Activated T-helper 2 cell treated with anti-CD3 and anti-CD28 coated beads, Interferon-gamma antibody, Interleukin-2, Interleukin-4, amounts not matched to agents 10 μg/mL and 5 μg/mL and 100 μg/mL, durations not matched to agents 14 hours and 24 hours and 36 hours (primary cell): ENCODE measurements around the gene PTPN12. TPM values are rescaled to one million over a fixed set of nuclear protein-coding genes. Genes with fewer than 3 reads are reported as not detected.
"Not testable (repeated sequence)": the region's sequence is repeated elsewhere in the genome, so short reads cannot be mapped to it uniquely, and the experiment has no call there.

Experiments used
- DNase-seq: peaks from one replicate; pipeline ENCODE4 v3.0.0; 2021; ENCODE audit warnings: low spot score
- H3K27ac Mint-ChIP-seq: one replicate; pipeline ENCODE4 v1.8.0; 2021; ENCODE audit warnings: mixed read lengths
- H3K27me3 Mint-ChIP-seq: one replicate; pipeline ENCODE4 v1.8.0; 2021; ENCODE audit warnings: low read depth, mixed read lengths
- H3K36me3 Mint-ChIP-seq: one replicate; pipeline ENCODE4 v1.8.0; 2021; ENCODE audit warnings: low read depth, mixed read lengths
- H3K4me1 Mint-ChIP-seq: one replicate; pipeline ENCODE4 v1.8.0; 2021; ENCODE audit warnings: low read depth, mixed read lengths
- H3K4me3 Mint-ChIP-seq: one replicate; pipeline ENCODE4 v1.8.0; 2021; ENCODE audit warnings: low read depth, mild to moderate bottlenecking, moderate library complexity, mixed read lengths
- H3K9me3 Mint-ChIP-seq: one replicate; pipeline ENCODE4 v1.8.0; 2021; ENCODE audit warnings: mixed read lengths
- intact Hi-C: fragments of 100-400 bp; cut with micrococcal nuclease; formaldehyde crosslinking; loops from one replicate; pipeline ENCODE4 v1.15.1; 2023
- total RNA-seq: library from RNA; stranded (reverse); gene quantifications from 2 replicates; pipeline ENCODE4 v1.2.3, GENCODE V29; 2022

PTPN12 gene
- total RNA-seq, 1 donor from 2014 or later, result 10.6 TPM

GRCh38 chr7:77528368-77528767 lies 8.7 kb upstream of the PTPN12 start:
- Mint-ChIP-seq H3K9me3 (no peaks in the 10 kb centered on the region), H3K4me1 (peaks cover 4% of the 10 kb centered on the region), H3K27ac (no peak overlapping the region), H3K4me3 (no peak overlapping the region), H3K27me3 (peaks cover 24% of the 10 kb centered on the region), H3K36me3 (no peaks in the 10 kb centered on the region)
- no peak for DNase-seq
- intact Hi-C loops, result no loop called here

GRCh38 chr7:77529279-77529678 lies 7.8 kb upstream of the PTPN12 start:
- H3K9me3 Mint-ChIP-seq, result no peaks in the 10 kb centered on the region
- intact Hi-C loops, result no loop called here
- DNase-seq, result no peak
- peaks cover 4% of the 10 kb centered on the region for H3K4me1 Mint-ChIP-seq
- peaks cover 19% of the 10 kb centered on the region for H3K27me3 Mint-ChIP-seq
- no peak overlapping the region for H3K4me3 Mint-ChIP-seq
- no peak overlapping the region for H3K27ac Mint-ChIP-seq
- H3K36me3 Mint-ChIP-seq, result no peaks in the 10 kb centered on the region

GRCh38 chr7:77531038-77531437 lies 6.1 kb upstream of the PTPN12 start:
- Mint-ChIP-seq H3K27me3 (peaks cover 13% of the 10 kb centered on the region), H3K4me1 (peaks cover 4% of the 10 kb centered on the region), H3K4me3 (no peak overlapping the region), H3K36me3 (no peaks in the 10 kb centered on the region), H3K27ac (no peak overlapping the region), H3K9me3 (no peaks in the 10 kb centered on the region)
- DNase-seq, result no peak
- intact Hi-C loops, result no loop called here

- H3K36me3 Mint-ChIP-seq, result no peaks in the 10 kb centered on the region
- H3K27ac Mint-ChIP-seq, result no peak overlapping the region
- H3K4me1 Mint-ChIP-seq, result peaks cover 4% of the 10 kb centered on the region
- intact Hi-C loops, result no loop called here
- DNase-seq, result no peak
- no peak overlapping the region for H3K4me3 Mint-ChIP-seq
- H3K9me3 Mint-ChIP-seq, result no peaks in the 10 kb centered on the region
- H3K27me3 Mint-ChIP-seq, result peaks cover 11% of the 10 kb centered on the region
Measured at GRCh38 chr7:77532247-77532646, 4.8 kb upstream of the PTPN12 start.

- intact Hi-C loops, result not testable (repeated sequence)
Measured at GRCh38 chr7:77532732-77533131, 4.4 kb upstream of the PTPN12 start.

DNA sequence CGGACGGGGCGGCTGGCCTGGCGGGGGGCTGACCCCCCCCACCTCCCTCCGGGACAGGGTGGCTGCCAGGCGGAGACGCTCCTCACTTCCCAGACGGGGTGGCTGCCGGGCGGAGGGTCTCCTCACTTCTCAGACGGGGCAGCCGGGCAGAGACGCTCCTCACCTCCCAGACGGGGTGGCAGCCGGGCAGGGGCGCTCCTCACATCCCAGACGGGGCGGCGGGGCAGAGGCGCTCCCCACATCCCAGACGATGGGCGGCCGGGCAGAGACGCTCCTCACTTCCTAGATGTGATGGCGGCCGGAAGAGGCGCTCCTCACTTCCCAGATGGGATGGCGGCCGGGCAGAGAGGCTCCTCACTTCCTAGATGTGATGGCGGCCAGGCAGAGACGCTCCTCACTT lies 3.0 kb upstream of the PTPN12 start:
- H3K27ac Mint-ChIP-seq, DNase-seq, H3K9me3 Mint-ChIP-seq, H3K4me3 Mint-ChIP-seq, H3K36me3 Mint-ChIP-seq, intact Hi-C loops, H3K27me3 Mint-ChIP-seq: not testable (repeated sequence)
- H3K4me1 Mint-ChIP-seq, result peaks cover 15% of the 10 kb centered on the region

More at GRCh38 chr7:77532732-77533131, 4.4 kb upstream of the PTPN12 start:
- H3K27ac Mint-ChIP-seq, H3K9me3 Mint-ChIP-seq, DNase-seq, H3K4me1 Mint-ChIP-seq, H3K36me3 Mint-ChIP-seq, H3K4me3 Mint-ChIP-seq: not testable (repeated sequence)
- peaks cover 11% of the 10 kb centered on the region for H3K27me3 Mint-ChIP-seq

DNA sequence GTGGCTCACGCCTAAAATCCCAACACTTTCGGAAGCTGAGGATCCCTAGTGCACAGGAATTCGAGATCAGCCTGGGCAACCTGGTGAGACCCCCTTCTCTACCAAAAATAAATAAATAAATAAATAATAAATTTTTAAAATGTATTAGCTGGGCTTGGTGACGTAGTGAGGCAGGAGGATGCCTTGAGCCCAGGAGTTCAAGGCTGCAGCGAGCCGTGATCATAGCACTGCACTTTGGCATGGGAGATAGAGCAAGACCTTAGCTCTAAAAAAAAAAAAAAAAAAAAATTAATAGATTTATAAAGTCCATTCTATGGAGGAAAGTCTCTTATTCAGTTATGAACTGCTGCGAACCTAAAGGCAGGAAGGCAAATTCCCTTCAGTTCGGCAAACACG lies 1.1 kb upstream of the PTPN12 start:
- H3K4me1 Mint-ChIP-seq, result peaks cover 14% of the 10 kb centered on the region
- H3K4me3 Mint-ChIP-seq, result peak overlapping the region; percentile 87
- H3K27me3 Mint-ChIP-seq, result no peaks in the 10 kb centered on the region
- H3K27ac Mint-ChIP-seq, result no peak overlapping the region
- H3K36me3 Mint-ChIP-seq, result no peaks in the 10 kb centered on the region
- no peaks in the 10 kb centered on the region for H3K9me3 Mint-ChIP-seq
- DNase-seq, result no peak
- intact Hi-C loops, result loop anchor here (1.0 to 5.0 kb wide), 5 partner anchors 119 to 269 kb away; partner anchors contain the start of genes GSAP, PHTF2, RSBN1L and TMEM60

- Mint-ChIP-seq H3K27ac (peak overlapping the region; percentile 70), H3K4me3 (peak overlapping the region; percentile 87), H3K36me3 (no peaks in the 10 kb centered on the region), H3K4me1 (peaks cover 14% of the 10 kb centered on the region), H3K27me3 (no peaks in the 10 kb centered on the region), H3K9me3 (no peaks in the 10 kb centered on the region)
- peak; percentile 93 for DNase-seq
- intact Hi-C loops, result loop anchor here (1.0 to 5.0 kb wide), 5 partner anchors 119 to 269 kb away; partner anchors contain the start of genes GSAP, PHTF2, RSBN1L and TMEM60
Measured at GRCh38 chr7:77536413-77537135, 521 bp upstream of the PTPN12 start.

GRCh38 chr7:77537778-77538280 lies 734 bp downstream of the PTPN12 start:
- DNase-seq, result no peak
- peak overlapping the region; percentile 51 for H3K27ac Mint-ChIP-seq
- intact Hi-C loops, result loop anchor here (2.0 to 5.0 kb wide), 4 partner anchors 121 to 271 kb away; partner anchors contain the start of genes GSAP, PHTF2 and TMEM60
- H3K27me3 Mint-ChIP-seq, result no peaks in the 10 kb centered on the region
- peak overlapping the region; percentile 81 for H3K4me3 Mint-ChIP-seq
- H3K4me1 Mint-ChIP-seq, result peaks cover 25% of the 10 kb centered on the region
- no peaks in the 10 kb centered on the region for H3K9me3 Mint-ChIP-seq
- H3K36me3 Mint-ChIP-seq, result no peaks in the 10 kb centered on the region

GRCh38 chr7:77538281-77539212 lies 1.5 kb downstream of the PTPN12 start:
- no peak for DNase-seq
- Mint-ChIP-seq H3K27me3 (no peaks in the 10 kb centered on the region), H3K4me1 (peaks cover 27% of the 10 kb centered on the region), H3K4me3 (peak overlapping the region; percentile 81), H3K36me3 (no peaks in the 10 kb centered on the region), H3K27ac (peak overlapping the region; percentile 51), H3K9me3 (no peaks in the 10 kb centered on the region)
- intact Hi-C loops, result loop anchor here (5.0 kb wide), 2 partner anchors 121 to 271 kb away; partner anchors contain the start of gene GSAP

DNA sequence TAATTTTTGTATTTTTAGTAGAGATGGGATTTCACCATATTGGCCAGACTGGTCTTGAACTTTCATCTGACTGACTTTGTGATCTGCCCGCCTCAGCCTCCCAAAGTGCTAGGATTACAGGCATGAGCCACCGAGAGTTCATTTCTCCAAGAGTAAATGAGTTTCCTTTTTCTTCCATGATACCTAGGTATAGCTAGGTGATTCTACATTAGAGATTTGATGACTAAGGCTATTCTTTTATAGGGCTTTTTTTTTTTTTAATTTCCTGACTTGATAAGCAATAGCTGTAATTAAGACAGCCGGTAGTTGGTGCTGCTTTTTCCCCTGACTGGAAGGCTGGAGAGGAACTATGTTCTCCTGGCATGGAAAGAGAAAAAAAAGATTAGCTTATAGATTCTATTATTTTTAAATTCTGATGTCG lies 3.3 kb downstream of the PTPN12 start:
- Mint-ChIP-seq H3K4me3 (no peak overlapping the region), H3K9me3 (no peaks in the 10 kb centered on the region)

GRCh38 chr7:77540993-77541392 lies 3.9 kb downstream of the PTPN12 start:
- H3K27me3 Mint-ChIP-seq, H3K27ac Mint-ChIP-seq, H3K9me3 Mint-ChIP-seq, H3K4me3 Mint-ChIP-seq, DNase-seq, intact Hi-C loops, H3K36me3 Mint-ChIP-seq: not testable (repeated sequence)
- peaks cover 33% of the 10 kb centered on the region for H3K4me1 Mint-ChIP-seq

More for the DNA sequence above, 3.3 kb downstream of the PTPN12 start:
- DNase-seq, result no peak
- Mint-ChIP-seq H3K4me1 (peaks cover 33% of the 10 kb centered on the region), H3K27me3 (no peaks in the 10 kb centered on the region), H3K27ac (no peak overlapping the region), H3K36me3 (no peaks in the 10 kb centered on the region)
- intact Hi-C loops, result no loop called here
